NCI-H1930 (cell line): ENCODE results near the gene PGLYRP4.

Experiments used
- DNase-seq, 2 experiments: peaks; one replicate each; lab custom pipeline; 2025; lab: John Stamatoyannopoulos, UW

The PGLYRP4 gene

GRCh38 chr1:153288634-153289275 lies 59.9 kb downstream of the PGLYRP4 start:
- no peak for DNase-seq
